HG03460 (cell line): Measurements from ENCODE around the gene CEP57L1.
A peak's percentile ranks its signal among the peaks of the same experiment; 100 is the strongest.

Source experiments
- ATAC-seq: cut with Tn5 transposase; IDR thresholded peaks from one replicate; pipeline ENCODE4 v1.9.1; 2021; ENCODE audit not compliant: unreplicated experiment

The CEP57L1 gene

GRCh38 chr6:109095036-109095834, at the start of gene CEP57L1:
TSS of gene CEP57L1 (plus strand) at chr6:109095507. CDS start at chr6:109145222, 49,715 bp downstream.
- ATAC-seq: peak; percentile 66

- no peak for ATAC-seq
Observed at GRCh38 chr6:109048176-109048575, 47.1 kb upstream of the CEP57L1 start.

GRCh38 chr6:109048670-109049415, 46.5 kb upstream of the CEP57L1 start:
- ATAC-seq: no peak

- no peak for ATAC-seq
Observed at GRCh38 chr6:109050012-109050411, 45.3 kb upstream of the CEP57L1 start.

- ATAC-seq: no peak
Observed at GRCh38 chr6:109050447-109051102, 44.7 kb upstream of the CEP57L1 start.

- no peak for ATAC-seq
Observed at GRCh38 chr6:109051301-109052017, 43.8 kb upstream of the CEP57L1 start.

- ATAC-seq: no peak
Observed at GRCh38 chr6:109052018-109052651, 43.2 kb upstream of the CEP57L1 start.

GRCh38 chr6:109052852-109053251, 42.5 kb upstream of the CEP57L1 start:
- ATAC-seq: no peak

- no peak for ATAC-seq
Observed at GRCh38 chr6:109053336-109053735, 42.0 kb upstream of the CEP57L1 start.

- no peak for ATAC-seq
Observed at GRCh38 chr6:109055771-109056235, 39.5 kb upstream of the CEP57L1 start.

- no peak for ATAC-seq
Observed at GRCh38 chr6:109056661-109057060, 38.6 kb upstream of the CEP57L1 start.

GRCh38 chr6:109058620-109059019, 36.7 kb upstream of the CEP57L1 start:
- ATAC-seq: no peak

- ATAC-seq: no peak
Observed at GRCh38 chr6:109059153-109059552, 36.2 kb upstream of the CEP57L1 start.

- no peak for ATAC-seq
Observed at GRCh38 chr6:109059571-109060021, 35.7 kb upstream of the CEP57L1 start.

GRCh38 chr6:109060571-109060970, 34.7 kb upstream of the CEP57L1 start:
- no peak for ATAC-seq

- no peak for ATAC-seq
Observed at GRCh38 chr6:109062216-109062615, 33.1 kb upstream of the CEP57L1 start.

- ATAC-seq: no peak
Observed at GRCh38 chr6:109062767-109063352, 32.4 kb upstream of the CEP57L1 start.

- no peak for ATAC-seq
Observed at GRCh38 chr6:109069746-109070145, 25.6 kb upstream of the CEP57L1 start.

GRCh38 chr6:109071125-109071917, 24.0 kb upstream of the CEP57L1 start:
- no peak for ATAC-seq
